Measurements from ENCODE around the gene GSTK1.

DNA sequence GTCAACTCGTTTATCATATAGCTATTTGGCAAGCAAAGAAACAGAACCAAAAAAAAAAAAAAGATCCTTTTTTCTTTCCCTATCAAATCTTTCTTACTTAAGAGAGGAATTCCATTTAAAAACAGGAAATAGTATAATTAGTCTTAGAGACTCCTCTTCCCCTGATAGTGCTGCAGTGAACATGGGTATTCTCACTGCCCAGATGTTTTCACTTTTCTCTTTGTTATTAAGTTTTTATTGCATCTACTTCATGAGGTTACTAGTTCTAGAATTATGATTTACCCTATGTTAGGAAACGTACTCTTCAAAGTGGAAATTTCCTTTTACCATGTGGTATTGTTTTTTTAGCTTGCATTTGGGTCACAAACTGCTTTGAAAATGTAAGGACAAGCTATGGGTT lies 33.4 kb downstream of the GSTK1 start:
- TF ChIP-seq, protein P1, sequence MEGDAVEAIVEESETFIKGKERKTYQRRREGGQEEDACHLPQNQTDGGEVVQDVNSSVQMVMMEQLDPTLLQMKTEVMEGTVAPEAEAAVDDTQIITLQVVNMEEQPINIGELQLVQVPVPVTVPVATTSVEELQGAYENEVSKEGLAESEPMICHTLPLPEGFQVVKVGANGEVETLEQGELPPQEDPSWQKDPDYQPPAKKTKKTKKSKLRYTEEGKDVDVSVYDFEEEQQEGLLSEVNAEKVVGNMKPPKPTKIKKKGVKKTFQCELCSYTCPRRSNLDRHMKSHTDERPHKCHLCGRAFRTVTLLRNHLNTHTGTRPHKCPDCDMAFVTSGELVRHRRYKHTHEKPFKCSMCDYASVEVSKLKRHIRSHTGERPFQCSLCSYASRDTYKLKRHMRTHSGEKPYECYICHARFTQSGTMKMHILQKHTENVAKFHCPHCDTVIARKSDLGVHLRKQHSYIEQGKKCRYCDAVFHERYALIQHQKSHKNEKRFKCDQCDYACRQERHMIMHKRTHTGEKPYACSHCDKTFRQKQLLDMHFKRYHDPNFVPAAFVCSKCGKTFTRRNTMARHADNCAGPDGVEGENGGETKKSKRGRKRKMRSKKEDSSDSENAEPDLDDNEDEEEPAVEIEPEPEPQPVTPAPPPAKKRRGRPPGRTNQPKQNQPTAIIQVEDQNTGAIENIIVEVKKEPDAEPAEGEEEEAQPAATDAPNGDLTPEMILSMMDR (IDR thresholded peaks at IDR 0.05): no peak
- no peak for TF ChIP-seq POLR2A (IDR thresholded peaks at IDR 0.05)
- TF ChIP-seq EP300 (IDR thresholded peaks at IDR 0.05): no peak
